Spleen (tissue), 7 donors: ENCODE measurements around the gene DCN.

Experiments used
- CTCF ChIP-seq, 11 experiments: fragments of 200-600 bp in 7 of 11; fragments of 450-650 bp in 4 of 11; sonication (generic) in 4 of 11; IDR thresholded peaks in 8 of 11; conservative IDR thresholded peaks in 3 of 11; 1 replicate in 7 of 11; 2 replicates in 4 of 11; pipeline versions ENCODE4 v1.4.0 to v1.8.0; 2016 to 2021; ENCODE audit warnings: antibody characterized with exemption in 11 of 11, inconsistent platforms in 4 of 11, mild to moderate bottlenecking in 1 of 11
- POLR2A ChIP-seq, 3 donors: fragments of 450-650 bp; IDR thresholded peaks; one replicate each; pipeline ENCODE4 v1.5.1; 2017; ENCODE audit warnings: antibody characterized with exemption in 3 of 3, mild to moderate bottlenecking in 1 of 3
- POLR2AphosphoS5 ChIP-seq, 3 donors: sonication (generic); formaldehyde crosslinking; IDR thresholded peaks; one replicate each; pipeline ENCODE4 v1.5.1; 2017; ENCODE audit warnings: antibody characterized with exemption in 3 of 3
- donor health status: DM: no; HTN: no; CAD: no; lungs with moderate emphysema.
- donor health status: DM: no; HTN: no; CAD: no.
- donor health status: DM: no; HTN: no; CAD: no.

GRCh38 chr12:91163116-91163515 lies 19.5 kb downstream of the DCN start:
- TF ChIP-seq POLR2A (IDR thresholded peaks at IDR 0.05): no peak
- TF ChIP-seq CTCF (IDR thresholded peaks at IDR 0.05 in 8 of 11, conservative IDR thresholded peaks at IDR 0.05 in 3 of 11): no peak
- no peak for TF ChIP-seq POLR2AphosphoS5 (IDR thresholded peaks at IDR 0.05)
